Epithelial cell of esophagus (primary cell): Measurements from ENCODE around the gene JUP.

Experiments used
- DNase-seq: peaks from one replicate; pipeline ENCODE4 v3.0.0; 2010; ENCODE audit warnings: low read depth
- H3K4me3 ChIP-seq: 2 replicates; pipeline ENCODE4 v1.5.1; 2011; ENCODE audit warnings: mild to moderate bottlenecking, low read length, control low read depth
- CTCF ChIP-seq: IDR thresholded peaks from 2 replicates; pipeline ENCODE4 v1.5.1; 2011; ENCODE audit warnings: low read depth, mild to moderate bottlenecking, low read length, control low read depth, inconsistent platforms; ENCODE audit not compliant: insufficient read depth; ENCODE audit errors: missing control alignments

JUP gene

GRCh38 chr17:41717408-41718286 lies 68.9 kb downstream of the JUP start:
- H3K4me3 ChIP-seq = no peak overlapping the region
- DNase-seq = peak; percentile 94
- TF ChIP-seq CTCF = no peak

- TF ChIP-seq CTCF = no peak
- no peak for DNase-seq
- H3K4me3 ChIP-seq = no peak within 1 kb of the TSS
Measured at GRCh38 chr17:41711669-41712400, 74.7 kb downstream of the JUP start, which contains the start of gene GAST. Gene GAST (plus strand): TSS chr17:41712331. CDS start chr17:41715437, 3,106 bp downstream.

- no peak overlapping the region for H3K4me3 ChIP-seq
- TF ChIP-seq CTCF = no peak
- peak; percentile 76 for DNase-seq
Measured at GRCh38 chr17:41710472-41711090, 75.9 kb downstream of the JUP start.

- no peak overlapping the region for H3K4me3 ChIP-seq
- no peak for TF ChIP-seq CTCF
- no peak for DNase-seq
Measured at GRCh38 chr17:41707803-41708669, 78.5 kb downstream of the JUP start.

- no peak overlapping the region for H3K4me3 ChIP-seq
- no peak for TF ChIP-seq CTCF
- DNase-seq = no peak
Measured at GRCh38 chr17:41705271-41705991, 81.1 kb downstream of the JUP start.
